ENCODE results near the gene P2RX6.

Gene P2RX6

DNA sequence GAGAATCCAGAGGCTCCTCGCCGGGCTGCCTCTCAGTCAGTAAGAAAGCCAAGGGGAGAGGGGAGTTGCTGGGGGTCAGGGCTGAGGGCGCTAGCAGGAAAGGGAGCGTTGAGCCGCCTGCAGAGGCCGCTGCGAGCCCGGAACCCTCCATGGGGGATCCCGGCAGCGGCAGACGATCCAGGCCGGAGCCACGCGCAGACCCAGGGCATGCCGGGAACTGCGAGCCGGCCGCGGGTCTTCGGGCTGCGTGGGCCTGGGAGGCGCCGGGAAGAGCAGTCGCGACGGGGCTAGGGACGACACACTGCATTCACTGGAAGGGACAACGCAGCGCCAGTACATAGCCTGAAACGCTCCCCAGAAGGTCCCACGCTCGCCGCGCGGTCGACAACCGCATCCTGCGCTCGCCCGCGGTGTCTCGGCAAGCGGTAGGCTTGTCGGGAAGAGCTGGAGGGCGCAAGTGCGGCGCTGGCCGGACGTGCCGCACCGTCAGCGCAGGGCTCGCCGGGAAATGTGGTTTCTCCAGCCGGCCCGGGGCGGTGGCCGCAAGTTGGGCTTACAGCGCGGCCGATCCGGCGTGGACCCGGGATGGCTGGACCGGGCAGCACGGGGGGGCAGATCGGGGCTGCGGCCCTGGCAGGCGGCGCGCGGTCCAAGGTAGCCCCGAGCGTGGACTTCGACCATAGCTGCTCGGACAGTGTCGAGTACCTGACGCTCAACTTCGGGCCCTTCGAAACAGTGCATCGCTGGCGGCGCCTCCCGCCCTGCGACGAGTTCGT is 33.0 kb upstream of the P2RX6 start, which contains the start of gene LZTR1:
Gene LZTR1 (plus strand): TSS at position 511 of the 776 bp plus-strand sequence. CDS start 75 bp downstream, at position 586.
- TF ChIP-seq, protein P1, sequence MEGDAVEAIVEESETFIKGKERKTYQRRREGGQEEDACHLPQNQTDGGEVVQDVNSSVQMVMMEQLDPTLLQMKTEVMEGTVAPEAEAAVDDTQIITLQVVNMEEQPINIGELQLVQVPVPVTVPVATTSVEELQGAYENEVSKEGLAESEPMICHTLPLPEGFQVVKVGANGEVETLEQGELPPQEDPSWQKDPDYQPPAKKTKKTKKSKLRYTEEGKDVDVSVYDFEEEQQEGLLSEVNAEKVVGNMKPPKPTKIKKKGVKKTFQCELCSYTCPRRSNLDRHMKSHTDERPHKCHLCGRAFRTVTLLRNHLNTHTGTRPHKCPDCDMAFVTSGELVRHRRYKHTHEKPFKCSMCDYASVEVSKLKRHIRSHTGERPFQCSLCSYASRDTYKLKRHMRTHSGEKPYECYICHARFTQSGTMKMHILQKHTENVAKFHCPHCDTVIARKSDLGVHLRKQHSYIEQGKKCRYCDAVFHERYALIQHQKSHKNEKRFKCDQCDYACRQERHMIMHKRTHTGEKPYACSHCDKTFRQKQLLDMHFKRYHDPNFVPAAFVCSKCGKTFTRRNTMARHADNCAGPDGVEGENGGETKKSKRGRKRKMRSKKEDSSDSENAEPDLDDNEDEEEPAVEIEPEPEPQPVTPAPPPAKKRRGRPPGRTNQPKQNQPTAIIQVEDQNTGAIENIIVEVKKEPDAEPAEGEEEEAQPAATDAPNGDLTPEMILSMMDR (IDR thresholded peaks at IDR 0.05; ENCODE audit: low read depth, low read length) = peak; percentile 68

DNA sequence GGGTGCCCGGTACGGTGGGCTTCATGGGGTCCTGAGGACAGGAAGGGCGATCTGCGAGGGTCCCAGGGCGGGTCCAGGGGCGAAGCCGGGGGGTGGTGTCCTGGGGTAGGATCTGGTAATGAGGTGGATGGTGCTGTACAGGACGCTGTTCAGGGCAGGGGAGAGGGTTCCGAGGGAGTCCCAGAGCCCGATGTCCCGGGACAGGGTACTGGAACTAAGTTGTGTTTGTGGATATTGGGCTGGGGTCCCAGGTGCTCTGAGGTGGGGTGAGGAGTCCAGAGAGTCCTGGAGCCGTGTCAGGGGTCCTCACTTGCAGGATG is 32.4 kb upstream of the P2RX6 start:
- peak overlapping the region; percentile 86 for H3K4me3 ChIP-seq (ENCODE audit: low read depth, low read length)
- TF ChIP-seq, protein P1 (IDR thresholded peaks at IDR 0.05; ENCODE audit: low read depth, low read length) = no peak

More for the DNA sequence above, 33.0 kb upstream of the P2RX6 start, which contains the start of gene LZTR1:
- H3K4me3 ChIP-seq (ENCODE audit: low read depth, low read length) = peak within 1 kb of the TSS; percentile 86

DNA sequence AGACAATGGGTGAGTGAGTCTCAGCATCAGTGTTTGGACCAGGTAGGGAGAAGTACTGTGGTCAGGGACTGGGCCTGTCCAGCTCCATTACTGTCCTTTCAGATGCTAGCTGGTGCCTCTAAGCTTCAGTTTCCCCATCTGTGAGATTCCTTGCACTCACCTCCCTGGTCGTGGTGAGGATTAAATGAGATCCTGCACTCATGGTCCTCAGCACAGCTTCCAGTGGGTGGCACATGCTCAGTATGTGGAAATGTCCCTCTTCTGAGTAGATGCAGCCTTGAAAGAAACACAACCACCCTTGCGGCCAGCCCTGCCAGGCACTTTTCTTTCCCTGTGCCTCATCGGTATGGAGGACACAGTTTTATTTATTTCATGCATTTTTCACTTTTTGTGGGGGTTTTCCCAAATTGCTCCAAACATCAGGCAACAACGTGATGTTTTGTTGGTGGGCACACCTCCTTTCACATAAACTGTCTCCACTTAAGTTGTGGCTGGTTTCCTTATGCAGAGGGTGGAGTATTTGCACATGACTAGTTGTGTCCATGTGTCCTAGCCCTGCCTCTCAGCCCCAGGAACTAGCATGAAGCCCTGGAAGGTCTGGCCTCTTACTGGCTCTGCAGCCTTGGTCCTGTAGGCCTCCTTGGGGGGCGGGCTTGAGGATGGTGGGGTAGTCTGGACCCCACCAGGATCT is 31.7 kb upstream of the P2RX6 start:
- H3K4me3 ChIP-seq (ENCODE audit: low read depth, low read length) = peak overlapping the region; percentile 86
- TF ChIP-seq, protein P1 (IDR thresholded peaks at IDR 0.05; ENCODE audit: low read depth, low read length) = no peak

DNA sequence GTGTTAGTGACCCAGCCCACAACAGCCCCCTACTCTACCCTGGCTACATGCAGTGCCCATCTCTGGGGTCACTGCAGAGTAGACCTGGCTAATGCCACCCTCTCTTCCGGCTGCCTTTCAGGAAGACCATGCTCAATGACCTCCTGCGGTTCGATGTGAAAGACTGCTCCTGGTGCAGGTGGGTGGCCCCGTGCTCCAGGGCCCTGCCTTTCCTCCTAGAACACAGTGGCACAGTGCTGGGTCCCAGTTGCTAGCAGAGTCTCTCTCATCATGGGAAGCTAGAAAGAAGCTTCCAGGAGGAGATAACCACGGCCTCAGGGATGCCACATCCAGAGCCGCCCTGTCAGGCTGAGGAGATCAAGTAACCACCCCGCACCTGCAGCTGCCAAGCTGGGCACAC is 29.2 kb upstream of the P2RX6 start:
- no peak overlapping the region for H3K4me3 ChIP-seq (ENCODE audit: low read depth, low read length)
- TF ChIP-seq, protein P1 (IDR thresholded peaks at IDR 0.05; ENCODE audit: low read depth, low read length) = no peak

DNA sequence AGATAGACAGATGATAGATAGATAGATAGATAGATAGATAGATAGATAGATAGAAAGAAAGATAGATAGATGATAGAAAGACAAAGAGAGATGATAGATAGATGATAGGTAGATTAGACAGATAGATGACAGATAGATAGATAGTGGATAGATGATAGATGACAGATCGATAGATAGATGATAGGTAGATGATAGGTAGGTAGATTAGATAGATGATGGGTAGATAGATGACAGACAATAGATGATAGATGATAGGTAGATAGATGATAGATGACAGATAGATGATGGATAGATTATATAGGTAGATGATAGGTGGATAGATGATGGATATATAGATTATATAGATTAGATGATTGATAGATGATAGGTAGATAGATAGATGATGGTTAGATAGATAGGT is 28.6 kb upstream of the P2RX6 start:
- H3K4me3 ChIP-seq (ENCODE audit: low read depth, low read length) = no peak overlapping the region
- TF ChIP-seq, protein P1 (IDR thresholded peaks at IDR 0.05; ENCODE audit: low read depth, low read length) = no peak

DNA sequence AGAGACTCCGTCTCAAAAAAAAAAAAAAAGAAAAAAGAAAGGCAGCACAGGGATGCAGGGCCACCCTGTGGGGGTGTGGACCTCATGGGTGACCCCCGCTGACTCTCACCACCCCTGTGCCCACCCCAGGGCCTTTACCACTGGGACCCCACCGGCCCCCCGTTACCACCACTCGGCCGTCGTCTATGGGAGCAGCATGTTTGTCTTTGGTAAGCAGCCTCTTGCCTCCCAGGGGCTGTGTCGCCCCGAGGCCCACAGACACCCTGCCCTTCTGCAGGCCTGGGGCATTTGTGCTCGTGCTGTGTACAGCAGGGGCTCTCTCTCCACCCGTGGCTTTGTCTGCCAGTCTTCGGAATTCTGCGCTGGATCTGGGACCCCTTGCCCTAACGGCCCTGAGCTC is 27.6 kb upstream of the P2RX6 start:
- H3K4me3 ChIP-seq (ENCODE audit: low read depth, low read length) = no peak overlapping the region
- TF ChIP-seq, protein P1 (IDR thresholded peaks at IDR 0.05; ENCODE audit: low read depth, low read length) = no peak

Measured in WI38 (cell line).